GM21737 (cell line): ENCODE data around the gene SERINC3.
A peak's percentile ranks its signal among the peaks of the same experiment; 100 is the strongest.
"Not testable (repeated sequence)": the region's sequence is repeated elsewhere in the genome, so short reads cannot be mapped to it uniquely, and the experiment has no call there.

Experiments used
- ATAC-seq: cut with Tn5 transposase; IDR thresholded peaks from one replicate; pipeline ENCODE4 v1.9.1; 2021; ENCODE audit warnings: mild to moderate bottlenecking, moderate library complexity; ENCODE audit not compliant: unreplicated experiment

SERINC3 gene

GRCh38 chr20:44495257-44495656 is 26.6 kb downstream of the SERINC3 start:
- ATAC-seq, result no peak

- no peak for ATAC-seq
Observed at GRCh38 chr20:44494681-44495080, 27.2 kb downstream of the SERINC3 start.

GRCh38 chr20:44494266-44494665 is 27.6 kb downstream of the SERINC3 start:
- ATAC-seq, result no peak

- no peak for ATAC-seq
Observed at GRCh38 chr20:44491635-44492395, 30.1 kb downstream of the SERINC3 start.

- ATAC-seq, result no peak
Observed at GRCh38 chr20:44489931-44490330, 31.9 kb downstream of the SERINC3 start.

- no peak for ATAC-seq
Observed at GRCh38 chr20:44489223-44489622, 32.6 kb downstream of the SERINC3 start.

GRCh38 chr20:44488551-44488950 is 33.3 kb downstream of the SERINC3 start:
- ATAC-seq, result no peak

GRCh38 chr20:44485830-44486198 is 36.1 kb downstream of the SERINC3 start:
- ATAC-seq, result no peak

GRCh38 chr20:44485078-44485829 is 36.6 kb downstream of the SERINC3 start:
- no peak for ATAC-seq

- no peak for ATAC-seq
Observed at GRCh38 chr20:44483112-44483511, 38.8 kb downstream of the SERINC3 start.

- no peak for ATAC-seq
Observed at GRCh38 chr20:44481719-44482416, 40.0 kb downstream of the SERINC3 start.

- ATAC-seq, result no peak
Observed at GRCh38 chr20:44480097-44480496, 41.8 kb downstream of the SERINC3 start.

- no peak for ATAC-seq
Observed at GRCh38 chr20:44479643-44480042, 42.2 kb downstream of the SERINC3 start.

GRCh38 chr20:44478206-44478605 is 43.7 kb downstream of the SERINC3 start:
- ATAC-seq, result no peak

- no peak for ATAC-seq
Observed at GRCh38 chr20:44477151-44477550, 44.7 kb downstream of the SERINC3 start.

GRCh38 chr20:44475694-44476560 is 45.9 kb downstream of the SERINC3 start, which contains the start of gene TTPAL:
TSS of gene TTPAL (plus strand) at chr20:44475874. CDS start at chr20:44480000, 4,126 bp downstream.
- ATAC-seq, result peak; percentile 92

- no peak for ATAC-seq
Observed at GRCh38 chr20:44475372-44475693, 46.5 kb downstream of the SERINC3 start.

- not testable (repeated sequence) for ATAC-seq
Observed at GRCh38 chr20:44472283-44472682, 49.6 kb downstream of the SERINC3 start.

- no peak for ATAC-seq
Observed at GRCh38 chr20:44471481-44471882, 50.4 kb downstream of the SERINC3 start.

- ATAC-seq, result no peak
Observed at GRCh38 chr20:44470327-44470726, 51.5 kb downstream of the SERINC3 start.
